IMR-90 (cell line): Measurements from ENCODE around the gene PPP1R9B. TPM values are rescaled to one million over a fixed set of nuclear protein-coding genes. Genes with fewer than 3 reads are reported as not detected.
A peak's percentile ranks its signal among the peaks of the same experiment; 100 is the strongest.

Experiments used
- ATAC-seq: fragments of 200-7000 bp; cut with Tn5 transposase; 2 replicates; pipeline ENCODE4 v1.9.1; 2020; ENCODE audit warnings: low read depth, mild to moderate bottlenecking, moderate library complexity
- BruUV-seq: library from RNA; stranded (reverse); fragments of 400-500 nt; replicated peaks from 2 replicates; lab custom pipeline; 2021; lab: Mats Ljungman, UMichigan
- CTCF ChIA-PET: fragments of 300-600 bp; formaldehyde crosslinking; extraction: SDS; loops from one replicate; lab custom pipeline; 2021; ENCODE audit warnings: antibody characterized with exemption; lab: Yijun Ruan, JAX
- POLR2A ChIA-PET: fragments of 300-600 bp; sonication (Branson Sonifier 250); formaldehyde crosslinking; loops from one replicate; lab custom pipeline; 2022; ENCODE audit warnings: antibody characterized with exemption; ENCODE audit not compliant: unreplicated experiment; lab: Charles Lee
- DNase-seq: peaks from one replicate; pipeline ENCODE4 v3.0.0; 2013
- H2AFZ ChIP-seq: replicated peaks from 2 replicates; pipeline ENCODE3; 2013; ENCODE audit warnings: low read length, mild to moderate bottlenecking; ENCODE audit not compliant: poor library complexity
- H2AK5ac ChIP-seq: 2 replicates; pipeline ENCODE4 v1.6.1; 2013; ENCODE audit warnings: low read depth, low read length, inconsistent platforms
- H2AK9ac ChIP-seq: replicated peaks from 2 replicates; pipeline ENCODE3; 2013; ENCODE audit warnings: mild to moderate bottlenecking, low read depth, low read length, moderate library complexity; ENCODE audit not compliant: poor library complexity
- H2BK120ac ChIP-seq: 2 replicates; pipeline ENCODE4 v1.6.1; 2013; ENCODE audit warnings: low read depth, low read length, inconsistent platforms
- H2BK15ac ChIP-seq: 3 replicates; pipeline ENCODE4 v1.6.1; 2013; ENCODE audit warnings: low read depth, low read length, inconsistent platforms
- H2BK20ac ChIP-seq: 2 replicates; pipeline ENCODE4 v1.6.1; 2013; ENCODE audit warnings: low read depth, mild to moderate bottlenecking, inconsistent platforms, low read length, moderate library complexity
- H2BK5ac ChIP-seq: 2 replicates; pipeline ENCODE4 v1.6.1; 2013; ENCODE audit warnings: mild to moderate bottlenecking, low read depth, low read length, inconsistent platforms; ENCODE audit not compliant: poor library complexity, severe bottlenecking
- H3K14ac ChIP-seq: replicated peaks from 2 replicates; pipeline ENCODE4 v1.6.1; 2013; ENCODE audit warnings: low read depth, low read length, inconsistent platforms
- H3K18ac ChIP-seq: 2 replicates; pipeline ENCODE4 v1.6.1; 2013; ENCODE audit warnings: low read depth, low read length, control low read depth
- H3K23ac ChIP-seq: 2 replicates; pipeline ENCODE4 v1.6.1; 2013; ENCODE audit warnings: low read depth, low read length, inconsistent platforms
- H3K27ac ChIP-seq: 2 replicates; pipeline ENCODE4 v1.5.1; 2013; ENCODE audit warnings: mild to moderate bottlenecking, control low read depth, low read length; ENCODE audit not compliant: insufficient read depth
- H3K27me3 ChIP-seq: 2 replicates; pipeline ENCODE4 v1.6.1; 2013; ENCODE audit warnings: low read length; ENCODE audit not compliant: control insufficient read depth, insufficient read depth
- H3K36me3 ChIP-seq: 2 replicates; pipeline ENCODE4 v1.6.1; 2013; ENCODE audit warnings: low read length, mixed read lengths; ENCODE audit not compliant: control insufficient read depth, insufficient read depth
- H3K4ac ChIP-seq: 2 replicates; pipeline ENCODE4 v1.6.1; 2013; ENCODE audit warnings: low read depth, low read length, inconsistent platforms
- H3K4me1 ChIP-seq: 2 replicates; pipeline ENCODE4 v1.6.1; 2013; ENCODE audit warnings: low read length, mixed read lengths; ENCODE audit not compliant: control insufficient read depth, insufficient read depth
- H3K4me2 ChIP-seq: 2 replicates; pipeline ENCODE4 v1.6.1; 2013; ENCODE audit warnings: low read depth, mild to moderate bottlenecking, control low read depth, low read length, moderate library complexity
- H3K4me3 ChIP-seq: 2 replicates; pipeline ENCODE4 v1.5.1; 2013; ENCODE audit warnings: low read depth, mild to moderate bottlenecking, control low read depth, low read length, moderate library complexity; ENCODE audit not compliant: insufficient read depth
- H3K56ac ChIP-seq: 2 replicates; pipeline ENCODE4 v1.6.1; 2013; ENCODE audit warnings: low read length, inconsistent platforms; ENCODE audit not compliant: insufficient read depth; ENCODE audit errors: extremely low read depth
- H3K79me1 ChIP-seq, 2 experiments: 2 replicates each; pipeline ENCODE4 v1.6.1; 2013; ENCODE audit warnings: low read length in 2 of 2, inconsistent platforms in 1 of 2, low read depth in 1 of 2
- H3K9ac ChIP-seq: 2 replicates; pipeline ENCODE4 v1.6.1; 2013; ENCODE audit warnings: low read depth, low read length, control low read depth
- H3K9me1 ChIP-seq: 2 replicates; pipeline ENCODE4 v1.6.1; 2013; ENCODE audit warnings: low read length, inconsistent platforms; ENCODE audit not compliant: insufficient read depth
- H3K9me3 ChIP-seq: 2 replicates; pipeline ENCODE4 v1.6.1; 2013; ENCODE audit warnings: low read length; ENCODE audit not compliant: control insufficient read depth, insufficient read depth
- H4K20me1 ChIP-seq: 2 replicates; pipeline ENCODE4 v1.6.1; 2013; ENCODE audit warnings: low read length, inconsistent platforms; ENCODE audit not compliant: insufficient read depth
- H4K5ac ChIP-seq: 2 replicates; pipeline ENCODE4 v1.6.1; 2013; ENCODE audit warnings: mild to moderate bottlenecking, low read depth, low read length, control low read depth
- H4K8ac ChIP-seq, 2 experiments: 2 replicates each; pipeline ENCODE4 v1.6.1; 2013; ENCODE audit warnings: low read depth in 2 of 2, low read length in 2 of 2, control low read depth in 1 of 2, inconsistent platforms in 1 of 2
- H4K91ac ChIP-seq: 2 replicates; pipeline ENCODE4 v1.6.1; 2013; ENCODE audit warnings: low read depth, low read length, inconsistent platforms; ENCODE audit not compliant: insufficient read depth
- BHLHE40 ChIP-seq: fragments of 150-350 bp; IDR thresholded peaks from 2 replicates; pipeline ENCODE4 v1.6.1; 2016; ENCODE audit warnings: mild to moderate bottlenecking, low read depth, low read length
- CEBPB ChIP-seq: IDR thresholded peaks from 2 replicates; pipeline ENCODE4 v1.6.1; 2012; ENCODE audit warnings: low read depth, low read length, improper control_type of control experiment
- CHD1 ChIP-seq: IDR thresholded peaks from 2 replicates; pipeline ENCODE4 v1.6.1; 2012; ENCODE audit warnings: low read depth, low read length, improper control_type of control experiment
- CTCF ChIP-seq: conservative IDR thresholded peaks from 2 replicates; pipeline ENCODE4 v1.5.1; 2012; ENCODE audit warnings: mild to moderate bottlenecking, low read depth, low read length, improper control_type of control experiment
- ELK1 ChIP-seq: fragments of 150-350 bp; IDR thresholded peaks from 2 replicates; pipeline ENCODE4 v1.6.1; 2016; ENCODE audit warnings: low read depth, mild to moderate bottlenecking, low read length, moderate library complexity, borderline replicate concordance
- FOS ChIP-seq: fragments of 150-350 bp; IDR thresholded peaks from 2 replicates; pipeline ENCODE4 v1.6.1; 2016; ENCODE audit warnings: low read depth, low read length
- MAFK ChIP-seq: IDR thresholded peaks from 2 replicates; pipeline ENCODE4 v1.6.1; 2012; ENCODE audit warnings: low read depth, low read length, improper control_type of control experiment
- MAZ ChIP-seq: IDR thresholded peaks from 2 replicates; pipeline ENCODE4 v1.6.1; 2012; ENCODE audit warnings: low read depth, mild to moderate bottlenecking, low read length, improper control_type of control experiment, moderate library complexity, borderline replicate concordance
- NFE2L2 ChIP-seq: fragments of 150-350 bp; IDR thresholded peaks from 2 replicates; pipeline ENCODE4 v1.6.1; 2016; ENCODE audit warnings: low read depth, mild to moderate bottlenecking, low read length
- RAD21 ChIP-seq: IDR thresholded peaks from 2 replicates; pipeline ENCODE4 v1.6.1; 2012; ENCODE audit warnings: low read length, improper control_type of control experiment
- RCOR1 ChIP-seq: IDR thresholded peaks from 2 replicates; pipeline ENCODE4 v1.6.1; 2012; ENCODE audit warnings: mild to moderate bottlenecking, low read length, improper control_type of control experiment; ENCODE audit not compliant: insufficient replicate concordance
- RFX5 ChIP-seq: IDR thresholded peaks from 2 replicates; pipeline ENCODE4 v1.8.0; 2012; ENCODE audit warnings: low read depth, mild to moderate bottlenecking, low read length, moderate library complexity
- USF2 ChIP-seq: fragments of 150-350 bp; IDR thresholded peaks from 2 replicates; pipeline ENCODE4 v1.6.1; 2017; ENCODE audit warnings: mild to moderate bottlenecking, antibody characterized with exemption, low read length, low read depth
- WGBS, 2 experiments: methylation state at CpG; one replicate each; pipeline versions ENCODE4 v1.1.5 to v1.1.7; 2013; ENCODE audit warnings: missing lambda C conversion rate in 2 of 2; ENCODE audit not compliant: insufficient read length in 1 of 2; ENCODE audit errors: extremely low coverage in 2 of 2; 5-methylcytosine and 5-hydroxymethylcytosine counted together
- dilution Hi-C: fragments of 300-500 bp; cut with HindIII; formaldehyde crosslinking; loops from one replicate; pipeline ENCODE4 v1.14.3; 2018; ENCODE audit warnings: low sequenced_read_pairs; ENCODE audit not compliant: unreplicated experiment
- in situ Hi-C: fragments of 300-500 bp; cut with MboI; formaldehyde crosslinking; loops from 3 replicates; pipeline ENCODE4 v1.14.3; 2019; ENCODE audit warnings: low sequenced_read_pairs, inconsistent platforms, mixed read lengths
- intact Hi-C: fragments of 100-400 bp; cut with micrococcal nuclease; formaldehyde crosslinking; loops from 2 replicates; pipeline ENCODE4 v1.10.0; 2022
- polyA plus RNA-seq, 3 experiments: library from polyadenylated mRNA; depleted of rRNA; stranded (reverse); fragments of >200 nt; gene quantifications; 2 replicates each; pipeline ENCODE4 v1.2.3, GENCODE V29; 2012; ENCODE audit warnings: low replicate concordance in 1 of 3
- total RNA-seq: library from RNA; depleted of rRNA; stranded (reverse); fragments of >200 nt; gene quantifications from 2 replicates; pipeline ENCODE4 v1.2.3, GENCODE V29; 2012

The PPP1R9B gene
- total and polyA plus RNA-seq, 2 of the 4 experiments (the other 2 are of a cell fraction): 23.0 to 28.0 TPM

GRCh38 chr17:50194140-50194933 is 43.9 kb upstream of the PPP1R9B start:
- peak overlapping the region; percentile 100 for H3K23ac ChIP-seq
- H2AK5ac ChIP-seq: peak overlapping the region; percentile 93
- peaks cover 96% of the 10 kb centered on the region for H3K36me3 ChIP-seq
- peak overlapping the region; percentile 100 for H3K4ac ChIP-seq
- H3K79me1 ChIP-seq: peaks cover 16 to 90% of the 10 kb centered on the region in 2 experiments; a peak in 3 of 4 replicates
- peak overlapping the region; percentile 65 to 97; a peak in 3 of 4 replicates for H4K8ac ChIP-seq
- in situ Hi-C loops (no loop called here), dilution Hi-C loops (no loop called here), intact Hi-C loops (no loop called here)
- peak overlapping the region; percentile 99 for H2BK5ac ChIP-seq
- peak overlapping the region; percentile 83 for H4K5ac ChIP-seq
- H3K27ac ChIP-seq: peak overlapping the region; percentile 99
- H3K27me3 ChIP-seq: no peaks in the 10 kb centered on the region
- CTCF ChIA-PET: interaction anchor here (0.6 kb wide), 1 partner anchor 19 kb away, joined by 4 read pairs; no protein-coding TSS in a partner anchor
- 0 out of 2 replicates have a peak, but pooled peaks have one; percentile 0 for ATAC-seq
- POLR2A ChIA-PET: no interaction called here
- peak overlapping the region; percentile 85 for H2AK9ac ChIP-seq
- no peak overlapping the region for H3K4me3 ChIP-seq
- peak overlapping the region; percentile 92 for H3K56ac ChIP-seq
- H3K9me3 ChIP-seq: no peaks in the 10 kb centered on the region
- H2BK15ac ChIP-seq: no peak overlapping the region
- H3K18ac ChIP-seq: peak overlapping the region; percentile 83
- peak overlapping the region; percentile 98 for H3K9ac ChIP-seq
- peaks cover 92% of the 10 kb centered on the region for H4K20me1 ChIP-seq
- H3K4me1 ChIP-seq: peaks cover 57% of the 10 kb centered on the region
- BruUV-seq: TSS peak; percentile 74
- H3K14ac ChIP-seq: peak overlapping the region; percentile 100
- DNase-seq: no peak
- peak overlapping the region; percentile 50 for H2BK120ac ChIP-seq
- TF ChIP-seq ELK1: no peak
- TF ChIP-seq CTCF: no peak
- no peak for TF ChIP-seq NFE2L2
- TF ChIP-seq MAFK: no peak
- TF ChIP-seq BHLHE40: no peak
- TF ChIP-seq USF2: no peak
- TF ChIP-seq CEBPB: no peak
- TF ChIP-seq CHD1: no peak
- no peak for TF ChIP-seq RCOR1
- TF ChIP-seq FOS: no peak
- no peak for TF ChIP-seq RFX5
- no peak for TF ChIP-seq MAZ
- no peak for TF ChIP-seq RAD21
- peak overlapping the region; percentile 19 for H2AFZ ChIP-seq
- 0 out of 2 replicates have a peak overlapping the region, but pooled peaks have one; percentile 0 for H2BK20ac ChIP-seq
- 86% methylated on average over 4 of the region's 25 CpGs; no CpG with 5 or more reads in 1 of the 2 experiments for WGBS, 2 experiments
- peak overlapping the region; percentile 78 for H4K91ac ChIP-seq
- H3K9me1 ChIP-seq: 0 out of 2 replicates have a peak, but pooled peaks cover 3% of the 10 kb centered on the region
- H3K4me2 ChIP-seq: no peak overlapping the region
